Effector memory CD8-positive, alpha-beta T cell (primary cell): ENCODE results near the gene KCNQ5.

Source experiments
- ATAC-seq: fragments of 150-1000 bp; cut with Tn5 transposase; replicated peaks from 2 replicates; pipeline ENCODE4 v1.10.0; 2021; ENCODE audit warnings: mild to moderate bottlenecking, moderate library complexity
- DNase-seq, 3 experiments: peaks; one replicate each; pipeline ENCODE4 v3.0.0; 2021
- H3K27ac Mint-ChIP-seq, 2 donors: one replicate each; pipeline ENCODE4 v1.8.0; 2022; ENCODE audit warnings: mild to moderate bottlenecking in 2 of 2, mixed read lengths in 2 of 2, moderate library complexity in 2 of 2
- H3K27me3 Mint-ChIP-seq, 2 donors: one replicate each; pipeline ENCODE4 v1.8.0; 2022; ENCODE audit warnings: mixed read lengths in 2 of 2
- H3K36me3 Mint-ChIP-seq: one replicate; pipeline ENCODE4 v1.8.0; 2022; ENCODE audit warnings: mild to moderate bottlenecking, moderate library complexity, mixed read lengths; ENCODE audit not compliant: insufficient read depth
- H3K4me1 Mint-ChIP-seq, 2 donors: one replicate each; pipeline ENCODE4 v1.8.0; 2022; ENCODE audit warnings: low read depth in 2 of 2, mixed read lengths in 2 of 2
- H3K4me3 Mint-ChIP-seq, 2 donors: one replicate each; pipeline ENCODE4 v1.8.0; 2022; ENCODE audit warnings: mild to moderate bottlenecking in 2 of 2, mixed read lengths in 2 of 2, moderate library complexity in 2 of 2
- H3K9me3 Mint-ChIP-seq, 2 donors: one replicate each; pipeline ENCODE4 v1.8.0; 2022; ENCODE audit warnings: mixed read lengths in 2 of 2

The KCNQ5 gene

DNA sequence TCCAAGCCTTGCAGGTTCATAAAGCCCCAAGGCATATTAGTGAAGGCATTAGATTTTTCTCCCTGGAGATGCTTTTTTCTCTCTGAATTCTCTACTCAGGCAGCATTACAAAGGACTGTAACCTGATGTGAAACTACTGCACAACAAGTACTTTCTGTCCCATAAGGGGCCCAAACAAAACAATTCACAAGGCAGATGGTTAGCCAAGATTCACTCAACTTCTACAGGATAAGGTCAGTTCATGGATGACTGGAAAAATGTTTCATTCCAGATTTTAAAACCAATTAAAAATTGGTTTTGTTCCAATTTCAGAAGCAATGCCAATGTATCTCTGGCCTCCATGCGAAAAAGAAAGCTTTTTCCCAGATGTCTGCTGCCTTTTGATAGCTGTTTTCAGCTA lies 421.6 kb downstream of the KCNQ5 start:
- H3K4me3 Mint-ChIP-seq: no peak overlapping the region
- no peak overlapping the region for H3K27ac Mint-ChIP-seq
- H3K36me3 Mint-ChIP-seq: no peaks in the 10 kb centered on the region

DNA sequence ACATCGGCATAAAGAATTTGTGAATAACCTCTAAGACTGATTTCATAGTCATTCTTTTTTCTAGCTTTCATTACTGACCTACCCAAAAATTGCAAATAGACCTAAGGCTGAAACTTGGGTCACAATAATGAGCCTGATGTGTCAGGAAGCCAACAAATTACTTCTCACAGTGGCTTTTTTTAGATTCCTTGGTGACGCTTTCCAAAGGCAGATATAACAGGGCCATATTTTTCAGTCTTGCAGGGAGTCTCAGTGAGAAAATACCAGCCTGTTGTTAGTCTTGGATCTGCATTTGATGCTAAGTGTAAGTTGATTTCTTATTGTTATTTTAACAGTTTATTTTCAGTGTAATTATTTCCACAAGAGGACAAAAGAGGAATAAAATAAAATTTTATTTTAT lies 423.7 kb downstream of the KCNQ5 start:
- Mint-ChIP-seq H3K4me3 (no peak overlapping the region), H3K27me3 (no peaks in the 10 kb centered on the region), H3K4me1 (peaks cover 0 to 5% of the 10 kb centered on the region in 2 donors), H3K27ac (no peak overlapping the region), H3K9me3 (no peaks in the 10 kb centered on the region), H3K36me3 (no peaks in the 10 kb centered on the region)
- DNase-seq (no peak), ATAC-seq (no peak)

More for the DNA sequence above, 421.6 kb downstream of the KCNQ5 start:
- Mint-ChIP-seq H3K4me1 (no peaks in the 10 kb centered on the region), H3K27me3 (no peaks in the 10 kb centered on the region), H3K9me3 (peaks cover 3 to 9% of the 10 kb centered on the region in 2 donors)
- ATAC-seq (no peak), DNase-seq (no peak)

DNA sequence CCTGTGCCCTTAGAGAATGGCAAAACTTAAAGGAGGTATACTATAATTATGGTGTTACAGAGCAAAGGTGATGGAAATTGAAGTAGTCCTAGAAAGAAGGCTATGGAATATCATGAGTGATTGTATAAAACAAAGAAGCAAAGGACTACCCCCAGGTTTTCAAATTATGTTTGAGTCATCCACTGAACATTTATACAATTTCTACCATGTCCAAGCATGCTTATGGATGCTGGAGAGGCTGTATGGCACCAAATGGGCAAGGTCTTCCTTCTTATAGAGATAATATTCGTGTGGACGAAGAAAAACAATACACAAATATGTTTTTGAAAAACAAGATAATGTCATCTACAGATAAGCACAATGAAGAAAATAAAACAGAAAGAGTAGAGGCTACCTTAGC lies 425.9 kb downstream of the KCNQ5 start:
- no peak overlapping the region for H3K27ac Mint-ChIP-seq
- no peaks in the 10 kb centered on the region for H3K36me3 Mint-ChIP-seq
- no peaks in the 10 kb centered on the region for H3K27me3 Mint-ChIP-seq
- no peak for ATAC-seq
- no peaks in the 10 kb centered on the region for H3K9me3 Mint-ChIP-seq
- DNase-seq: no peak
- peaks cover 4 to 9% of the 10 kb centered on the region in 2 donors for H3K4me1 Mint-ChIP-seq
- no peak overlapping the region for H3K4me3 Mint-ChIP-seq

DNA sequence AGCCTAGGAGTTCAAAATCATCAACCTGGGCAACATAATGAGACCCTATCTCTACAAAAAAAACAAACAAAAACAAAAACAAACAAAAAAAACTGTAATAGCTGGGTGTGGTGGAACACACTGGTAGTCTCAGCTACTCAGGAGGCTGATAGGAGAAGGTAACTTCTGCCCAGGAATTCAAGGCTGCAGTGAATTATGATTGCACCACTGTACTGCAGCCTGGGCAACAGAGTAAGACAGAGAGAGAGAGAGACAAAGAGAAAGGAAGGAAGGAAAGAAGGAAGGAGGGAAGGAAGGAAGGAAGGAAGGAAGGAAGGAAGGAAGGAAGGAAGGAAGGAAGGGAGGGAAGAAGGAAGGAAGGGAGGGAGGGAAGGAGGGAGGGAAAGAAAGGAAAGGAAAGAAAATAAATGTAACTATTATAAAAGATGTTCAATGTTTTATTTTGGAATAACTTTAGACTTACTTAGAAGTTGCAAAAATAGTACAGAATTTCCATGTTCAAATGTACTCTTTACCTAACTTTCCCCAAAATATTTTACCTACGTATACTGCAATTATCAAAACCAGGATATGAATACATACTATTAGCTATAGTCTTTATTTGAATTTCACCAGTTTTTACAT lies 428.2 kb downstream of the KCNQ5 start:
- Mint-ChIP-seq H3K4me3 (no peak overlapping the region), H3K36me3 (no peaks in the 10 kb centered on the region), H3K27me3 (no peaks in the 10 kb centered on the region), H3K9me3 (no peaks in the 10 kb centered on the region), H3K4me1 (peaks cover 4 to 9% of the 10 kb centered on the region in 2 donors), H3K27ac (no peak overlapping the region)
- ATAC-seq (no peak), DNase-seq (no peak)

DNA sequence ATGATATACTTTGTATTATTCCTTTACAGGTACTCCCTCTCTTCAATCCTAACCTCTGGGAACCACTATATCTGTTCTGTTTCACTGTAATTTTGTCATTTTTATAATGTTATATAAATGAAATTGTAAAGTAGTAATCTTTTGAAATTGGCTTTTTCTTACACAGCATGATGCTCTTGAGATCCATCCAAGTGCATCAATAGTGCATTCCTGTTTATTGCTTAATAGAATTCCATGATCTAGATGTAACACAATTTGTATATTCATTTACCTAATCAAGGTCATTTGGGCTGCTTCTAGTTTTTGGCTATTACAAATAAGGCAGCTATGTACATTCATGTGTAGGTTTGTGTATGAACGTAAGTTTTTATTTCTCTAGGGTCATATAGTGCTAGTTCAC lies 428.8 kb downstream of the KCNQ5 start:
- H3K4me1 Mint-ChIP-seq: peaks cover 4 to 9% of the 10 kb centered on the region in 2 donors
- H3K27me3 Mint-ChIP-seq: no peaks in the 10 kb centered on the region
- ATAC-seq: no peak
- no peak overlapping the region for H3K4me3 Mint-ChIP-seq
- H3K36me3 Mint-ChIP-seq: no peaks in the 10 kb centered on the region
- DNase-seq: no peak
- H3K27ac Mint-ChIP-seq: no peak overlapping the region
- no peaks in the 10 kb centered on the region for H3K9me3 Mint-ChIP-seq

DNA sequence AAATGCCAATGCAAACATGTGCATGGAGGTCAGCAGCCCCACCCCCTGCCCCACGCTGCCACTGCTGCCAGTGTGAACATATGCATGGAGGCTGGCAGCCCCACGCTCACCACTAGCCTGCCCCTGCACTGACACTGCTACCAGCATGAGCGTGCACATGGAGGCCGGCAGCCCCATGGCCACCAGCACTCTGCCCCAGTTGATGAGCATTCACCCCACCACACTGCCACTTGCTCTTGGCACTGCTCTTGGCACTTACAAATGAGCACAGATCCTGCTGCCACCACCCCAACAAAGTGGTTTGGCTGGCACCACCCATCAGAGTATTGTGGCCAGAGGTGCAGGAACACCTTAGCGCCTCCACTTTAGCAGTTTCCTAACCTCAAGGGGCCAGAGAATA lies 429.3 kb downstream of the KCNQ5 start:
- no peak for DNase-seq
- Mint-ChIP-seq H3K27ac (no peak overlapping the region), H3K4me3 (no peak overlapping the region), H3K4me1 (peaks cover 4 to 9% of the 10 kb centered on the region in 2 donors), H3K36me3 (no peaks in the 10 kb centered on the region), H3K9me3 (no peaks in the 10 kb centered on the region), H3K27me3 (no peaks in the 10 kb centered on the region)
- peak; percentile 54 for ATAC-seq

DNA sequence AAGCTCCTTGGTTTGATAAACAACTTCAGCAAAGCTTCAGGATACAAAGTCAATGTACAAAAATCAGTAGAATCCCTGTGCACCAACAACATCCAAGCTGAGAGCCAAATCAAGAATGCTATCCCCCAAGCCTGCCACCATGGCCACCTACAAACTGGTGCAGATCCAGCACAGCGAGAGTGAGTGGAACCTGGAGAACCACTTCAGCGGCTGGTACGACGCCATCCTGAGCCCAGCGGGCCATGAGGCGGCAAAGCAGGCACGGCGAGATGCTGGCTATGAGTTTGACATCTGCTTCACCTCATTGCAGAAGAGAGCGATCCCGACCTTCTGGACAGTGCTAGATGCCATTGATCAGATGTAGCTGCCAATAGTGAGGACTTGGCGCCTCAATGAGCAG lies 433.1 kb downstream of the KCNQ5 start:
- no peak overlapping the region for H3K4me3 Mint-ChIP-seq
- H3K27me3 Mint-ChIP-seq: no peaks in the 10 kb centered on the region
- H3K36me3 Mint-ChIP-seq: no peaks in the 10 kb centered on the region
- peaks cover 4 to 6% of the 10 kb centered on the region in 2 donors for H3K4me1 Mint-ChIP-seq
- H3K9me3 Mint-ChIP-seq: no peaks in the 10 kb centered on the region
- ATAC-seq: no peak
- H3K27ac Mint-ChIP-seq: no peak overlapping the region
- DNase-seq: no peak

DNA sequence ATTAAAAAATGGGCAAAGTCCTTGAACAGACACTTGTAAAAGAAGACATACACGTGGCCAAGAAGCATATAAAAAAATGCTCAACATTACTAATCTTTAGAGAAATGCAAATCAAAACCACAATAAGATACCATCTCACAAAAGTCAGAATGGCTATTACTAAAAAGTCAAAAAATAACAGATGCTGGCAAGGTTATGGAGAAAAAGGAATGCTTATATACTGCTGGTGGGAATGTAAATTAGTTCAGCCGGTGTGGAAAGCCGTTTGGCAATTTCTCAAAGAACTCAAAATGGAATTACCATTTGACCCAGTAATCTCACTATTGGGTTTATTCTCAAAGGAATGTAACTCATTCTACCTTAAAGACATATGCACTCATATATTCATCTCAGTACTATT lies 436.9 kb downstream of the KCNQ5 start:
- no peaks in the 10 kb centered on the region for H3K36me3 Mint-ChIP-seq
- no peak for DNase-seq
- H3K9me3 Mint-ChIP-seq: no peaks in the 10 kb centered on the region
- no peak overlapping the region for H3K4me3 Mint-ChIP-seq
- H3K4me1 Mint-ChIP-seq: no peaks in the 10 kb centered on the region
- ATAC-seq: no peak
- H3K27me3 Mint-ChIP-seq: no peaks in the 10 kb centered on the region
- H3K27ac Mint-ChIP-seq: no peak overlapping the region

DNA sequence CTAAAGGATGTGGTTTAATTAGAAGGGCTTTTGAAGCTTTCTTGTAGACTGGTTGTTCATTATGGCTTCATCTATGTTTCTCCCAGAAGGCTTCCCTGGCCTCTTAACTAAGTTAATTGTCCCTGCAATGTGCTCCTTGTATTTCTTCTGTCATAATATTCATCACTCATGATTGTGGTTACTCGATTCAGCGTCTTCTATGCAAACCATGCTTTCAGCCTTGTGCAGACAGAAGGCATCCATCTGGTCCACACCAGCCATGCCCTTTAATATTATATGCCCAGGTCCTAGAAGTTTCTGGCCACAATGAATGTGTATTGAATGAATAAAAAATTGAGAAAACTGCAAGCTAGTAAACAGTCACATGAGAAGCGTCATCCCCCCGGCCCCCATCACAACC lies 440.3 kb downstream of the KCNQ5 start:
- Mint-ChIP-seq H3K36me3 (no peaks in the 10 kb centered on the region), H3K9me3 (no peaks in the 10 kb centered on the region), H3K4me1 (no peaks in the 10 kb centered on the region), H3K27me3 (no peaks in the 10 kb centered on the region), H3K4me3 (no peak overlapping the region), H3K27ac (no peak overlapping the region)
- ATAC-seq (no peak), DNase-seq (no peak)

DNA sequence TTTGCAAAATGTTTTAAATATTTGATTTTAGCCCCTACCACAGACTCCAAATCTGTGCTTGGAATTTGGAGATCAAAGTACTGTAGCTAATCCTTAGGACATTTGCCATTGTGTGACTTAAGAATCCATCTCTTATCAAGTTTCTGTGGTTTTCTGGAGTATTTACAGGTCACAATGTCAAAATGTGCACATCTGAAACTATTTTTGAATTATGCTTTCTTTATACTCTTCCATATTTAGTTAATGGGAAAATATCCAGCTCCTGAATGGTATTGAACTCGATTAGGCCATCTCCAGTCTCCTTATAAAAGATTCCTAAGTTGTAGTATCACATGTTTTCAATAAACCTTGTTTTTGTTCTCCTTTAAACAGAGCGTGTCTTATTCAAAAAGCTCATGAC lies 441.0 kb downstream of the KCNQ5 start:
- no peak for DNase-seq
- no peak overlapping the region for H3K27ac Mint-ChIP-seq
- no peaks in the 10 kb centered on the region for H3K9me3 Mint-ChIP-seq
- no peaks in the 10 kb centered on the region for H3K27me3 Mint-ChIP-seq
- no peak overlapping the region for H3K4me3 Mint-ChIP-seq
- H3K36me3 Mint-ChIP-seq: no peaks in the 10 kb centered on the region
- ATAC-seq: no peak
- no peaks in the 10 kb centered on the region for H3K4me1 Mint-ChIP-seq

DNA sequence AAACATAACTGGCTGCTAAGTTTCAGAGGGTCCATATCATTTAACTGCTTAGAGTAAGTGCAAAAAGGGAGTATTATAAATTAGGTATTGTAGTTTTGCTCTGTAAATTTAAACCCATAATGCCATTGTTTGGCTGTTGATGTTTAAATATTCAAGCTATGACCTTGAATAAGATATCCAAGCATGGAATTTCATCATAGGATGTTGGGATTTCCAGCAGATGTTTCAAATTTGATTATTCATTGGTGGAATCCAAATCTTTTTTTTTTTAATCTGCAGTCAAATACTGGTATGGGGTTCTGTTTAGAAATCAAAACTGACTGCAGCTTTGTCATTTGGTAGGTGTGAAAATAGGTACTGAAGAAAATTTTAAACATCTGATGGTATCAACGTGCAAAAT lies 442.4 kb downstream of the KCNQ5 start:
- Mint-ChIP-seq H3K36me3 (no peaks in the 10 kb centered on the region), H3K4me3 (no peak overlapping the region), H3K27me3 (no peaks in the 10 kb centered on the region), H3K9me3 (no peaks in the 10 kb centered on the region), H3K4me1 (no peaks in the 10 kb centered on the region), H3K27ac (no peak overlapping the region)
- no peak for DNase-seq
- no peak for ATAC-seq

DNA sequence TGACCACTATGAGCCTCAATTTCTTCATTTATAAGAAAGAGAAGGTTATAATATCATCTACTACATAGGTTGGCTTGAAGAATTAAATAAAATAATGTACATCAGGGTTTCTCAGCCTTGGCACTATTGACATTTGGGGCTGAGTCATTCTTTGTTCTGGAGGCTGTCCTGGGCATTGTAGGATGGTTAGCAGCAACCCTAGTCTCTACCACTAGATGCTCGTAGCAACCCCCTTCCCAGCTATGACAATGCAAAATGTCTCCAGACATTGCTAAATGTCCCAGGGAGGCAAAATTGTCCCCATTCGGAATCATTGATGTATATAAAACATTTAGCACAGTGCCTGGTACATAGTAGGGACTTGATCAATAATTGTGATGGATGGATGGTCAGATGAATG lies 451.4 kb downstream of the KCNQ5 start:
- no peak for ATAC-seq
- no peak overlapping the region for H3K4me3 Mint-ChIP-seq
- H3K9me3 Mint-ChIP-seq: no peaks in the 10 kb centered on the region

DNA sequence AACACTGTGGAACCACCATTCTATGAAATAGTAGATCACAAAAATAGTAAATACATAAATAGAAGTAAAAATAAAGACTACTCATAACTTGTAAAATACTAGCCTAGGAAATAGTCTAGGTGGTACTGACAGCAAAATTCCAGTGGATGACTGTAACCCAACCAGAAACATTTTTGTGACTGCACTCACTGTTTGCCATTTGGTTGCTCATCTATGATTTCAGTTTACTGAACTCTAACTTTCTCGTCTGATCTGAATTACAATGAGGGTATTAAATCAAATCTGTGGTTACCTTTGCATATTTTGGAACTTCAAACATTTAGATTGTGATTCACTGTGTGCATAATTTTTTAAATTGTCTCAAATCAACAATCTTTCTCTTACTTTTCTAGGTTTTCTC lies 452.3 kb downstream of the KCNQ5 start:
- Mint-ChIP-seq H3K9me3 (no peaks in the 10 kb centered on the region), H3K4me3 (no peak overlapping the region), H3K27ac (no peak overlapping the region), H3K27me3 (no peaks in the 10 kb centered on the region), H3K4me1 (no peaks in the 10 kb centered on the region), H3K36me3 (no peaks in the 10 kb centered on the region)
- no peak for DNase-seq
- ATAC-seq: no peak

More for the DNA sequence above, 451.4 kb downstream of the KCNQ5 start:
- Mint-ChIP-seq H3K4me1 (no peaks in the 10 kb centered on the region), H3K36me3 (no peaks in the 10 kb centered on the region), H3K27me3 (no peaks in the 10 kb centered on the region), H3K27ac (no peak overlapping the region)
- DNase-seq: no peak

DNA sequence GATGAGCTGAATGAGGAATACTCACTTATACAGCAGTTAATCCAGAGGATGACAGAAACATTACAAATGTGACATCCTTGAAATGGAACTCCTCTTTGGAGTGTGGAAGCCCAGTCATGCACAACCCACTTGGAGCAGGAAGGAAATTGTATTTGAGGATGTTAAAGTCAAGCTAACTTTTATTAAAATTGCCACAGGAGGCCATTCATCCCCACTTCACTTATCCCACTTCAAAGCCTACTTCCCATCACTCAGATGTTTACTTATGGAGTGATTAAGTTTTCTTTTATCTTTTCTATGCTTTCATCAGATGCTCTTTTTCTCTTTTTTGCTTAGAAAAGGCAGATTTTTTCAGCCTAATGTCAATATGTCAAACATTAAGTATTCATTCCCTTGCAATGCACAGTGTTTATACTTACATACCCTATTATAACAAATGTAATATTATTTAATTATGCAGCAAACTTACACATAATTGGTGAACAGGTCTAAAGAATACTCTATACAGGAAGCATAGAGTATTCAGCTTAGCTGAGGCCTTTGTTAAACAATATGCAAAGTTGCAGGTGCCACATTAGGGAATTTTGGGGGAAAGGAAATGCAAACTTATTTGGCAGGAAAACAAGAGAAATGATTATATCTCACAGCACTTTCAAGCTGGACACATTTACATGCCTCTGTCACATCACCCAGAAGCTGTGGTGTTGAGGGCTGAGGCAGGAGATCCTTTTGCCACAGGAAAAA lies 454.5 kb downstream of the KCNQ5 start:
- H3K27ac Mint-ChIP-seq: no peak overlapping the region
- ATAC-seq (no peak), DNase-seq (no peak)
- no peaks in the 10 kb centered on the region for H3K27me3 Mint-ChIP-seq
- no peaks in the 10 kb centered on the region for H3K9me3 Mint-ChIP-seq
- no peaks in the 10 kb centered on the region for H3K4me1 Mint-ChIP-seq
- H3K36me3 Mint-ChIP-seq: no peaks in the 10 kb centered on the region
- H3K4me3 Mint-ChIP-seq: no peak overlapping the region
